ENCODE results near the gene LIPC. TPM values are rescaled to one million over a fixed set of nuclear protein-coding genes. Genes with fewer than 3 reads are reported as not detected.

LIPC gene
- polyA plus RNA-seq, 3 donors = 0.37 TPM; not detected in 2

DNA sequence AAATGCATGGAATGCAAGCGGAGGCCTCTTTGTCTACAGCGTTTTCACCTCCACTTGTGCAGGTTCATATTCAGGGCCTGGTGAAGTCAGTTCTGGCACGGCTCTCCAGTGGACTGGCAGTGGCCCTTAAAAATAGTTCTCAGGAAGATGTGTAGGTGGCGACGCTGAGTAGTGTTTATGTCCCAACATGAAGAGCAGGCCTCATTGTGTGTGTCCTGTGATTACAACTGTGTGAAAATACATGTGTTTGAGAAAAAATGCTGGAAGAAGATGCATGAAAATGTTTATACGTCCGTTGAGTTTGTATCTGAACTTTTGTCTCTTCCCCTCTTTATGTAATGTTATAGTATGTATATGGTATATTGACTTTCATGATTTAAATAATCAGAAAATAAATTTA is 7.2 kb downstream of the LIPC start:
- no peaks in the 10 kb centered on the region for H3K36me3 Mint-ChIP-seq
- peaks cover 11% of the 10 kb centered on the region for H3K4me1 Mint-ChIP-seq
- Histone ChIP-seq H3K27ac (ENCODE audit: low read depth in 1 of 2, low read length in 2 of 2) (no peak overlapping the region), H3K79me2 (ENCODE audit: insufficient read depth, low read length) (no peaks in the 10 kb centered on the region), H3K36me3 (replicated peaks in 1 of 2; ENCODE audit: control insufficient read depth in 1 of 2, insufficient read depth in 2 of 2, low read length in 2 of 2) (no peaks in the 10 kb centered on the region), H3K9me3 (replicated peaks in 1 of 2; ENCODE audit: control insufficient read depth in 1 of 2, insufficient read depth in 1 of 2, low read length in 2 of 2) (no peaks in the 10 kb centered on the region), H2AFZ (ENCODE audit: insufficient read depth, low read depth, low read length, poor library complexity, severe bottlenecking) (no peak overlapping the region), H3K4me2 (replicated peaks; ENCODE audit: extremely low read depth, low read length, poor library complexity, severe bottlenecking) (no peak overlapping the region), H3K4me1 (ENCODE audit: control insufficient read depth in 1 of 2, insufficient read depth in 2 of 2, low read length in 2 of 2) (no peaks in the 10 kb centered on the region), H3K9ac (ENCODE audit: insufficient read depth, low read length, poor library complexity, severe bottlenecking) (no peak overlapping the region), H3K27me3 (ENCODE audit: control insufficient read depth in 2 of 2, insufficient read depth in 2 of 2, low read length in 2 of 2) (no peaks in the 10 kb centered on the region), H3K4me3 (replicated peaks in 1 of 3; ENCODE audit: low read depth in 2 of 3, low read length in 3 of 3) (no peak overlapping the region), H4K20me1 (ENCODE audit: insufficient read depth, low read length) (no peaks in the 10 kb centered on the region)
- intact Hi-C loops (cut with micrococcal nuclease) = no loop called here
- TF ChIP-seq, protein P1, sequence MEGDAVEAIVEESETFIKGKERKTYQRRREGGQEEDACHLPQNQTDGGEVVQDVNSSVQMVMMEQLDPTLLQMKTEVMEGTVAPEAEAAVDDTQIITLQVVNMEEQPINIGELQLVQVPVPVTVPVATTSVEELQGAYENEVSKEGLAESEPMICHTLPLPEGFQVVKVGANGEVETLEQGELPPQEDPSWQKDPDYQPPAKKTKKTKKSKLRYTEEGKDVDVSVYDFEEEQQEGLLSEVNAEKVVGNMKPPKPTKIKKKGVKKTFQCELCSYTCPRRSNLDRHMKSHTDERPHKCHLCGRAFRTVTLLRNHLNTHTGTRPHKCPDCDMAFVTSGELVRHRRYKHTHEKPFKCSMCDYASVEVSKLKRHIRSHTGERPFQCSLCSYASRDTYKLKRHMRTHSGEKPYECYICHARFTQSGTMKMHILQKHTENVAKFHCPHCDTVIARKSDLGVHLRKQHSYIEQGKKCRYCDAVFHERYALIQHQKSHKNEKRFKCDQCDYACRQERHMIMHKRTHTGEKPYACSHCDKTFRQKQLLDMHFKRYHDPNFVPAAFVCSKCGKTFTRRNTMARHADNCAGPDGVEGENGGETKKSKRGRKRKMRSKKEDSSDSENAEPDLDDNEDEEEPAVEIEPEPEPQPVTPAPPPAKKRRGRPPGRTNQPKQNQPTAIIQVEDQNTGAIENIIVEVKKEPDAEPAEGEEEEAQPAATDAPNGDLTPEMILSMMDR (IDR thresholded peaks at IDR 0.05) = peak; percentile 65
- WGBS (ENCODE audit: insufficient coverage) = 89% methylated on average over 5 of the region's 7 CpGs
- no peak overlapping the region for H3K4me3 Mint-ChIP-seq
- DNase-seq = peak; percentile 38 to 60 (median 59)
- H3K9me3 Mint-ChIP-seq = peaks cover 0 to 1% (median 0%) of the 10 kb centered on the region in 7 donors
- no peak overlapping the region for H3K27ac Mint-ChIP-seq
- H3K27me3 Mint-ChIP-seq (ENCODE audit: low read depth in 3 of 3) = peaks cover 0 to 5% (median 1%) of the 10 kb centered on the region in 3 donors

DNA sequence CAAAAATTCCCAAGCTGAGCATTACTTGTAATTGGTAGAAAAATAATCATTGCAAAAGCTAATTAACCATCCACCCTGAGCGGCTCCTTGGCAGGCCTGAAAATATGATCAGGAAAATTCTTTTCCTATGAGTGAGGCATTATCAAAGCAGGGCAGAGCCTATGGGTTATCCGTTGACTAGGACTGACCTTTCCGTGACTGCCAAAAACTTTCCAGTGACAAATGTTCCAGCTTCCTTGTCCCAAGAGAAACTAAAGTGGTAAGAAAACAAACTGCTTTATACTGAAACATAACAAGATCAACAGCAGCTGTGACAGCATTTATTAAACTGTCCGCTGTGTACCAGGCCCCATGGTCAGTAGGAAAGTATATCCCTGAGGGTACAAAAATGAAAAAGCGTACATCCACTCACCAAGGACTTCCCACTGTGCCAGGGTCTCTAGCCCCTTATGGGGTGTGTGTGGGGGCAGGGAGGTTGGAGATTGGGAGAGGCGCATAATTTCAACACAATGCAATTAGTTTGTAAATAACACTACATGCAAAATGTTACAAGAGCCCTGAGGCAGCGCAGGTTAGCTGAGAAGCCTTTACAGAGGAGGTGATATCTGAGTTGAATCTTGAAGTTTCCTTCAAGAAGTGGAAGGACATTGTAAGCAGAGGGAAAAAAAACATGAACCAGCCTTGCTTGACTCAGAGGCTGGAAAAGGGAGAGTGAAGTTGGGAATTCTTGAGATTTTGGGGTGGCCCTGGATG is 8.5 kb downstream of the LIPC start:
- H3K4me2 ChIP-seq (replicated peaks; ENCODE audit: extremely low read depth, low read length, poor library complexity, severe bottlenecking) = no peak overlapping the region
- TF ChIP-seq, protein P1 (IDR thresholded peaks at IDR 0.05) = no peak

More for the DNA sequence above, 8.5 kb downstream of the LIPC start:
- Histone ChIP-seq H3K79me2 (ENCODE audit: insufficient read depth, low read length) (no peaks in the 10 kb centered on the region), H3K27me3 (ENCODE audit: control insufficient read depth in 2 of 2, insufficient read depth in 2 of 2, low read length in 2 of 2) (no peaks in the 10 kb centered on the region), H3K9me3 (replicated peaks in 1 of 2; ENCODE audit: control insufficient read depth in 1 of 2, insufficient read depth in 1 of 2, low read length in 2 of 2) (no peaks in the 10 kb centered on the region), H3K27ac (ENCODE audit: low read depth in 1 of 2, low read length in 2 of 2) (no peak overlapping the region), H3K9ac (ENCODE audit: insufficient read depth, low read length, poor library complexity, severe bottlenecking) (no peak overlapping the region), H4K20me1 (ENCODE audit: insufficient read depth, low read length) (no peaks in the 10 kb centered on the region), H3K36me3 (replicated peaks in 1 of 2; ENCODE audit: control insufficient read depth in 1 of 2, insufficient read depth in 2 of 2, low read length in 2 of 2) (no peaks in the 10 kb centered on the region), H3K4me3 (replicated peaks in 1 of 3; ENCODE audit: low read depth in 2 of 3, low read length in 3 of 3) (no peak overlapping the region), H3K4me1 (ENCODE audit: control insufficient read depth in 1 of 2, insufficient read depth in 2 of 2, low read length in 2 of 2) (no peaks in the 10 kb centered on the region), H2AFZ (ENCODE audit: insufficient read depth, low read depth, low read length, poor library complexity, severe bottlenecking) (no peak overlapping the region)
- 83% methylated on average over 1 of the region's 7 CpGs for WGBS (ENCODE audit: insufficient coverage)
- Mint-ChIP-seq H3K27me3 (ENCODE audit: low read depth in 3 of 3) (peaks cover 0 to 5% (median 1%) of the 10 kb centered on the region in 3 donors), H3K4me1 (peaks cover 11% of the 10 kb centered on the region), H3K4me3 (peak overlapping the region in 1 of 2 donors; percentile 33), H3K9me3 (peaks cover 0 to 1% (median 0%) of the 10 kb centered on the region in 7 donors), H3K36me3 (no peaks in the 10 kb centered on the region), H3K27ac (no peak overlapping the region)
- intact Hi-C loops (cut with micrococcal nuclease) = no loop called here
- no peak for DNase-seq

Measured in CD14-positive monocyte (primary cell).